MG63 (cell line): ENCODE measurements around the gene DCDC1. TPM values are rescaled to one million over a fixed set of nuclear protein-coding genes. Genes with fewer than 3 reads are reported as not detected.
"Not testable (repeated sequence)": the region's sequence is repeated elsewhere in the genome, so short reads cannot be mapped to it uniquely, and the experiment has no call there.

ENCODE experiments used
- DNase-seq: peaks from one replicate; pipeline ENCODE4 v3.0.0-alpha.2; 2020
- H3K27me3 ChIP-seq: fragments of 250-450 bp; sonication (Bioruptor Pico); 2 replicates; pipeline ENCODE4 v1.5.1; 2020; ENCODE audit warnings: mild to moderate bottlenecking, moderate library complexity
- H3K36me3 ChIP-seq: fragments of 250-450 bp; sonication (Bioruptor Pico); 2 replicates; pipeline ENCODE4 v1.5.1; 2020; ENCODE audit warnings: mild to moderate bottlenecking, moderate library complexity
- H3K4me3 ChIP-seq: fragments of 250-450 bp; sonication (Bioruptor Pico); 2 replicates; pipeline ENCODE4 v1.5.1; 2020; ENCODE audit warnings: mild to moderate bottlenecking, moderate library complexity
- H3K9me3 ChIP-seq: fragments of 250-450 bp; sonication (Bioruptor Pico); 2 replicates; pipeline ENCODE4 v1.5.1; 2020; ENCODE audit warnings: mild to moderate bottlenecking, moderate library complexity
- total RNA-seq: library from RNA; depleted of rRNA; stranded (reverse); fragments of >200 nt; shearing (Covaris generic); gene quantifications from 2 replicates; pipeline ENCODE4 v1.2.3, GENCODE V29; 2014; ENCODE audit warnings: low replicate concordance

The DCDC1 gene
- total RNA-seq, 1 experiment from 2014 or later, result 0.36 TPM

DNA sequence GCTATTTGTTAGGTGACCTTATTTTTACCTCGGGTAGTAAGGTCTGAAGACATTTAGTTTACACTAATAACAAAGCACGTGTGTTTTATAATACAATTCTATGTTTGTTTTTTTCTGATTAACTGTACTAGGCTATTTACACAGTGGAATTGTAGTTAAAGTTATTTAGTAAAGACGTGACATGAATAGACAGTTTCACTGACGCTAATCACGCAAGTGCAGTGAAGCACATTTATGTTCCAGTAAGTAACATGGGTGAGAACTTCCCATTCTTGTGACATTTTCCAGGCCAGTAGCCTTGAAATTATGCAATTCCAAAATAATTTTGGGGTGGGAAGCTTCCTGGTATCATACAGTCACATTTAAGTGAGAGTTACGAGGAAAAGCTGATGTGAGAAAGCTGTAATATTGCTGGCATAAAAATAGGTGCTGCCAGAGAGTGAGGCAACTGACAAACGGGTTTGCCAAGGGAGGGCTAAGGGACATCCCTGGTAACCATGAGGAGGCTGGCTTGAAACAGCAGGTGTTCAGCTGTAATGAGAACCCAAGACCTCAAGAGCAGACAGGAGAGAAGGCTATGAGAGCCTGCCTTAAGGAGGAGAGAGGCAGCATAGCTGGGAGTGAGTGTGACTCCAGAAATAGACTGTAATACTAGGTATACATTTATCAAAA is 378.8 kb downstream of the DCDC1 start:
- DNase-seq, result no peak
- Histone ChIP-seq H3K9me3 (no peaks in the 10 kb centered on the region), H3K27me3 (no peaks in the 10 kb centered on the region), H3K36me3 (no peaks in the 10 kb centered on the region), H3K4me3 (no peak overlapping the region)

DNA sequence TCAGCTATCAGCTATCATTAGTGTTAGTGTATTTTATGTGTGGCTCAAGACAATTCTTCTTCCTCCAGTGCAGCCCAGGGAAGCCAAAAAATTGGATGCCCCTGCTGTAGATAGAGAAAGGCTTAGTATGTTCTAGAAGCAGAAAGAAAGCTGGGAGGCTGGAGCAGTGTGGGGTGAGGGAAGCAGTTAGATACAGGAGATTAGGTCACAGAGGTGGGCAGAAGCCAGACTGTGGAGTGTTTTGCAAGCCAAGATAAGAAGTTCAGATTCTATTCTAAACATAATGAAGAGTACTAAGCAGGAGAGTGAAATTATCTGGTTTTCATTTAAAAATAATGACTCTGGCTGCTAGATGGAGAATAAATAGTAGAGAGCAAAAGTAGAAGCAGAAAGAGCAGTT is 381.7 kb downstream of the DCDC1 start:
- no peak for DNase-seq
- Histone ChIP-seq H3K36me3 (no peaks in the 10 kb centered on the region), H3K9me3 (no peaks in the 10 kb centered on the region), H3K27me3 (no peaks in the 10 kb centered on the region), H3K4me3 (no peak overlapping the region)

DNA sequence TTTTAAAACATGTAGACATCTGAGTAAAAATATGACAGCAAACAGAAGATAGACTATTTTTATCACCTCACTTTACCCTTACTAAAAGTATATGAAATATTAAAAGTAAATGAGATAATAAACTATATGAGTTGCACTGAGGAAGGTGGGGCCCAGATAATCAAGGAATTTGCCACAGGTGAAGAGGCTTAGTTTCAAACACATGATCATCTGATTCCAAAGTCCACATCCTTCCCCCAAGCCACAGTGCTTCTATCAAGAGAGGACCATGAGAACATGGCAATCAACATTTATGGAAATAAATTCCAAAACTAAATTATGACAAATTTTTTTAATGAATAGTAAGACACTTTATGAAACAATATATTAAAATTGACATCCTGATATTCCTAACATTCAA is 384.0 kb downstream of the DCDC1 start:
- no peaks in the 10 kb centered on the region for H3K9me3 ChIP-seq
- no peaks in the 10 kb centered on the region for H3K36me3 ChIP-seq
- DNase-seq, result no peak
- no peak overlapping the region for H3K4me3 ChIP-seq
- H3K27me3 ChIP-seq, result no peaks in the 10 kb centered on the region

DNA sequence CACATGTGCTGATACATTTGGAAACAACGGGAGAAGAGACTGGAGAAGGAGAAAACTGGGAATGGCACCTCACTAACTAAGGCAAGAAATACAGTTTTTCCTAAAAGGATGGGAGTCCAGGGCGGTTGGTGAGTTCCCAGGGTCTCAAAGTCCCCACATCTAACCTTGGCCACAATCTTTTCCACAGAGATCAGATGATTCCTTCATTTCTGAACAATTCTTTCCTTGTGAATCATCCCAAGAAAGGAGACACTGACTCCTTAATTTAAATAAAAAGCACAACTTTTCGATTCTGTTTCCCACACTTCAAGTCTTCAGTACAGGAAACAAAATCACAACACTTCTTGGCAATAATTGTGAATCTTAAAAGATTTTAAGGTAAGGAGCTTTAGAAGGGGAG is 384.7 kb downstream of the DCDC1 start:
- Histone ChIP-seq H3K36me3 (no peaks in the 10 kb centered on the region), H3K9me3 (no peaks in the 10 kb centered on the region), H3K4me3 (no peak overlapping the region), H3K27me3 (no peaks in the 10 kb centered on the region)
- no peak for DNase-seq

DNA sequence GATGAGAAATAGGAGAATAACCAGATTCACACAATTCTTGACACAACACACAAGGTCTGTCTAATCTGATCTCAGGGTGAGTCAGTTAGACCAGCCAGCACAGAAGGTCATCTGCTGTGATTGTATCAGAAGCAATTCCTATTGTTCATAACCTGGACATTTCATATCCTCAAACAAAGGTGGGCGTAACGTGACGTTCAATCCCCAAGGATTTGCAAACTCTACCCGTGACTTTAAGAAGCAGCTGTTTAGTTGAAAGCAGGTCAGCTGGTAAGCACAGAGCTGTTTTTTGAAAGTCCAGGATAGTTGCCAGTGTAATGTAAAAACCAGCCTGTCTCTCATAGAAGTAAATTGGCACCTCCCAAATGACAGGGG is 385.1 kb downstream of the DCDC1 start:
- no peak overlapping the region for H3K4me3 ChIP-seq
- H3K9me3 ChIP-seq, result no peaks in the 10 kb centered on the region
- DNase-seq, result no peak
- no peaks in the 10 kb centered on the region for H3K27me3 ChIP-seq
- no peaks in the 10 kb centered on the region for H3K36me3 ChIP-seq

DNA sequence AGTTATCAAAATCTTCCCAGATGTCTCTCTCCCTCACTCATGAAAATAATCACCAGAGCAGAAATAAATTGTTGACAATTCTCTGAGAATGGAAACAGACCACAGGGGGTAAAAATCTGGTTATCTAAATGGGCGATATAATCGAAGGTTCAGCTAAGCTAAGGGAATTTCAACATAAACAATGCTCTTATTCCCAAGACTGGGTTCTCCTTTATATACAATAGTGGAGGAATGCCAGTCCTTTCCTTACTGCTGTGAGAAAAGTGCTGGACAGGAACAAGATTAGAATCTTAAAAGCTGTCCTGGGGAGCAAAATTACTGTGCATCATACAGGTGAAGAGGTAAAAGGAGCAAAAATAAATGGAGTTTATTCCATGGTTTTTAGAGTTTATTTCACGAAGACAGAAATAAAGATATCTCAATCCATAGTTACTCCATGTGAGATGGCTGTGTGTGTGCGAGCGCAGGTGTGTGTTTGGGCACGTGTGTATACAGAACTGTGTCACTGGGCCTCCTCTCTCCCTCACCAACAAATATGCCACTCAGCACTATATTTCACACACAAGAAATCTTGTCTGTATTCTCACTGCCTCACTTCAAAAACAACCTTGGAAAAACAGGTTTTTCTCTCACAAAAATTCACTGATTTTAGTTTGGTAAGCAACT is 385.6 kb downstream of the DCDC1 start:
- no peak for DNase-seq
- no peaks in the 10 kb centered on the region for H3K9me3 ChIP-seq
- H3K27me3 ChIP-seq, result no peaks in the 10 kb centered on the region
- no peaks in the 10 kb centered on the region for H3K36me3 ChIP-seq
- no peak overlapping the region for H3K4me3 ChIP-seq

DNA sequence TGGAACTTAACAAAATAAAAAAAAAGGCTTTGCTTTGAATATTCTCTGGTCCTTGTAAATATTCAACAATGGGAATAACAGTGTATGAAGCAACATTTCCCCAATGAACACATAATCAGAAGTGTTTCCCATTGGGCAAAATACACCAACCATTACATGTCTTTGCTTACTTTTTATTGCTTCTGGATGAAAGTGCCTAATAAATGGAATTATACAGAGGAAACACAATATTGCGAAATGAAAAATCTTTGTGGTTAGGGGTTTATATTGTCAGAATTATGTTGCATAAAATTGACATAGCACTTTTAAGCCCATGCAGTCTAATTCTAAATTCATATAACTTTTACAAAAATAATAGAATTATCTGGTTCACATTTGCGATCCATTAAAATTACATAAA is 386.4 kb downstream of the DCDC1 start:
- no peak overlapping the region for H3K4me3 ChIP-seq
- no peaks in the 10 kb centered on the region for H3K9me3 ChIP-seq
- H3K27me3 ChIP-seq, result no peaks in the 10 kb centered on the region
- no peaks in the 10 kb centered on the region for H3K36me3 ChIP-seq
- no peak for DNase-seq

DNA sequence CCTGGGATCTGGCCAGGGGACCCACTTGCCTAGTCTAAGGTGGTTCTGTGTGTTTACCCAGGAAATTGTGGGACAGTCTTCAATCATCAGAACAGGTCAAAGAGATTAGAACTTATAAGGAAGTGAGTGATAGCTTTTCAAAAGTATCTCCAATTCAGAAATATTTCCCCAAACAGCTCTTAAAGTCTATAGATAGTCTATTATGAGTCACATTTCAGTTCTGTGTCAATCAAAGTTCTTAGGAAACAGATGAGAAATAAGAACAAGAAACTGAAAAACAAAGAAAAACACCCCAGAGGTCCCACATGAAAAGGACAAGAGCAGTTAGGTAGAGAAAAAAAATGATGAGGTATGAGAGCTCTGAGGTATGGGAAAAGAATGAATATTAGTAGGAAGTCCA is 402.0 kb downstream of the DCDC1 start:
- Histone ChIP-seq H3K36me3 (no peaks in the 10 kb centered on the region), H3K4me3 (no peak overlapping the region), H3K9me3 (no peaks in the 10 kb centered on the region), H3K27me3 (no peaks in the 10 kb centered on the region)
- no peak for DNase-seq

DNA sequence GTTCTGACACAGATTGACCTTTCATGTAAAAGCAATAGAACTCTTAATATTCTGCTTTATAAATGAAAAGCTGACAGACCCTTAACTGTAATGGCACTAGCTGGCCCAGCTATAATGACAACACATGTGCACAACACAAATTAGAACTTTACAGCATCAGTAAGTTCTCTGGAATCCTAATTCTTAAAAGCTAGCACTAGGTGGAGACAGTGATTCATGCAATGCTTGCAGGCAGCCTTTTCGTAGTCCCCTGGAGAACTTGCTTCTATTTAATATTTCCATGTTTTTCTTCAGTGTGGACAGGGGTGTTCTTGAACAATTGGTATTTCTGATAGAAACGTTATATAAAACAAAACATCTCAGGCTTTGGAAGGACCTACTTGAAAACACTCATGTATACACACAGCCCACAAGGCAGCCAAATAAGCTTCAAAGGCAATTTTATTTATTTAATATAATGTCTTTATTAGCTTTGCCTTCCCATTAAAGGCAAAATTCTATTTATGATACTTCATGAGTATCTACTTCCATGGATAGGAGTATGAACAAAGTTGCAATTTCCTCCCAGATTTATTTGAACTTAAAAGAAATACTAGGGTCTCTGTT is 409.0 kb downstream of the DCDC1 start:
- Histone ChIP-seq H3K36me3 (no peaks in the 10 kb centered on the region), H3K4me3 (no peak overlapping the region), H3K9me3 (no peaks in the 10 kb centered on the region), H3K27me3 (no peaks in the 10 kb centered on the region)
- DNase-seq, result no peak

DNA sequence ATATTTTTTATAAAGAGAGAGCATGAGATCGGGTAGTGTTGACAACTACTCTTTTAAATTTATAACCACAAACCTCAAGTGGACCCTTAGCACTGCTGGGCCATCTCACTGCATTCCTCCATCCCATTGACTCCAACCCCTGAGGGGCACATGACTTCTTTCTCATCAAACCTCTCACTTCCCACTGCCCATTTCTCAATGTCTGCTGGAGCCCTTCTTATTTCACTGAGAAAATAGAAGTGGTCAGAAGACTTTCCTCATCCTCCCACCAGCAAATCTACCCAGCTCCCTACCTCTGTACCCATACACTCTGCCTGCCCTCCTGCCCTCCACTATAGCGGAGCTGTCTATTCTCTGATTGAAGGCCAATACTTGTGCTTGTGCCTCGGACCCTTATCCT is 412.8 kb downstream of the DCDC1 start:
- H3K4me3 ChIP-seq, result no peak overlapping the region
- no peak for DNase-seq
- H3K27me3 ChIP-seq, result no peaks in the 10 kb centered on the region
- H3K36me3 ChIP-seq, result no peaks in the 10 kb centered on the region
- no peaks in the 10 kb centered on the region for H3K9me3 ChIP-seq

DNA sequence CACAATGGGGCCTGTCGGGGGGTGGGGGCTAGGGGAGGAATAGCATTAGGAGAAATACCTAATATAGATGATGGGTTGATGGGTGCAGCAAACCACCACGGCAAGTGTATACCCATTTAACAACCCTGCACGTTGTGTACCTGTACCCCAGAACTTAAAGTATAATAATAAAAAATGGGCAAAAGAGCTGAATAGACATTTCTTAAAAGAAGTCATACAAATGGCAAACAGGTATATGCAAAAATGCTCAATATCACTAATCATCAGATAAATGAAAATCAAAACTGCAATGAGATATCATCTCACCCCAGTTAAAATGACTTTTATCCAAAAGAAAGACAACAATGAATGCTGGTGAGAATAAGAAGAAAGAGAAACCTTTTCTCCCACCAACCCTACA is 419.7 kb downstream of the DCDC1 start:
- Histone ChIP-seq H3K36me3 (no peaks in the 10 kb centered on the region), H3K4me3 (no peak overlapping the region), H3K9me3 (no peaks in the 10 kb centered on the region), H3K27me3 (no peaks in the 10 kb centered on the region)
- no peak for DNase-seq

DNA sequence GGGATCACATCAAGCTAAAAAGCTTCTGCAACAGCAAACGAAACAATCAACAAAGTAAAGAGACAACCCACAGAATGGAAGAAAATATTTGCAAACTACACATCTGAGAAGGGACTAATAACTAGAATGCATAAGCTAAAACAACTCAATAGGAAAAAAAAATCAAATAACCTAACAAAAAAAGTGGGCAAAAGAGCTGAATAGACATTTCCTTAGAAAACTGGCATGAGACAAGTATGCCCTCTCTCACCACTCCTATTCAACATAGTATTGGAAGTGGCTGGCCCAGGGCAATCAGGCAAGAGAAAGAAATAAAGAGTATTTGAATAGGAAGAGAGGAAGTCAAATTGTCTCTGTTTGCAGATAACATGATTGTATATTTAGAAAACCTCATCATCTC is 421.8 kb downstream of the DCDC1 start:
- not testable (repeated sequence) for H3K36me3 ChIP-seq, H3K9me3 ChIP-seq, H3K4me3 ChIP-seq, H3K27me3 ChIP-seq, DNase-seq

DNA sequence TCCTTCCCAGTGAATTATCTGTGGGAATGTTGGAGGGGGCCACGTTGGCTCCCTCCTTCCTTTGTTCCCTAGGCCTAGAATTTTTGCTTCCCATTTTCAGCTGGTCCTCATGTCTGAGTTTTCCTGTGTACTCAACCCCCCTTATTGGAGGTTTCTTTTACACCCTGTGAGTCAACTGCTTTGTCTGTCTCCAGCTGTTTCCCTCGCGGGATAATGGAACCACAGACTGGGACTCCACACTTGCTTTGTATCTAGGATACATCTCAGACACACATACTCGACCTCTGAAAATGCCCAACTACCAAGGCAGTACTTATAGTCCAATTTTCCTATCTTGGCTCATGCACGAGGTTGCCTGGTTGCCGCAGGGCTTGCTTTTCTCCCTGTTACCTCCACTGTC is 430.7 kb downstream of the DCDC1 start:
- Histone ChIP-seq H3K9me3 (no peaks in the 10 kb centered on the region), H3K4me3 (no peak overlapping the region), H3K36me3 (no peaks in the 10 kb centered on the region), H3K27me3 (no peaks in the 10 kb centered on the region)
- no peak for DNase-seq

DNA sequence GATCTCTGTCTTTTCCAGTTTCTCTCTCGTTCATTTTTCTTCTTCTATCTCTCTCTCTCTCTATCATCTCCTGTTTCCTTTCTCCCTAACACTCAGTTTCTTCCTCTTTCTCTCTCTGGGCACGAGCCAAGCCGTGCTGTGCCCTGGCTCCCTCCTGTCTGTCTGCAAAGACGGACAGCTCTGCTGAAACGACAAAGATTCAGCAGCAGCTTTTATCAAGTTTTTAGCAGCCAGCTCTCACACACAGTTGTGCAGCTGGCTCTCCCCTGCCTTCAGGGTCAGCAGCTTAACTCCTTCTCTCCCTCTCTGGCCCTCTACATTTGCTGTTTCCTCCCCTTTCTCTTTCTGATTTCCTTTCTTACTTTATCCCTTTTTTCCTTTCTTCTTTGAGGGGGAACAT is 431.4 kb downstream of the DCDC1 start:
- DNase-seq, result no peak
- Histone ChIP-seq H3K27me3 (no peaks in the 10 kb centered on the region), H3K9me3 (no peaks in the 10 kb centered on the region), H3K36me3 (no peaks in the 10 kb centered on the region), H3K4me3 (no peak overlapping the region)

DNA sequence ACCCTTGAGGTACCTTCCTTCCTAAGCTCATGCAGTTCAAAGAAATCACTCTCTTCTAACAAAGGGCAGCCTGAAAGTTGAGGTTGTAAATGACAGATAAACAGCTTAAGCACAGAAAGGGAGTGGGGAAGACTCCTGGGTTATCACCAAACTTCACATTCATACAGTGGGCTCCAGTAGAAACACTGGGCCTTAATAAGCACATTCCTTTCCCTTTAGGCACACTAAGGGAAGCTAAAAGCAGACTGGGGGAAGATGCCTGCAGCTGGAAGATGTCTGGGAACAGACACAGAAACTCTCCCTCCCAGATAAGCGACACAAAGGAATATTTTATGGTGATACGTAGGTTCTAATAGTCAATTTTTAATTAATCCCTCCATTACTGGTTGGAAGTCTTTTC is 433.0 kb downstream of the DCDC1 start:
- no peaks in the 10 kb centered on the region for H3K27me3 ChIP-seq
- no peaks in the 10 kb centered on the region for H3K9me3 ChIP-seq
- DNase-seq, result no peak
- no peak overlapping the region for H3K4me3 ChIP-seq
- no peaks in the 10 kb centered on the region for H3K36me3 ChIP-seq

DNA sequence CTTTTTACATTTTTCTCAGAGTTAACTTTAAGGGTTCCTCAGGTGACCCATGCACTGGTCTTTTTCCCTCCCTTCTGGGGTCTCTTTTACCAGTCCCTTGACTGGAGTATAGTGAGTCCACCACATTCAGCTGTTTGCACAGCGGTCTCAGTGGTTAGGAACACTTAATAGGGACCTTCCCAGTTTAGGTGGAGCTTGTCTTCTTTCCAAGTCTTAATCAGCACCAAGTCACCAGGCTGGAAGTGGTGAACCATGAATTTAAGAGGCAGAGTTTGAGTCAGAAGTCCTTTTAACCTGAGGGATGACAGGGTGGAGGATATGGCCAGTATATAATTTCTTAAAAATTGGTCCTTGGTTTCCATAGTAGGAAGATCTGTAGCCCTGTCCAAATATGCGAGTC is 433.7 kb downstream of the DCDC1 start:
- Histone ChIP-seq H3K4me3 (no peak overlapping the region), H3K9me3 (no peaks in the 10 kb centered on the region), H3K36me3 (no peaks in the 10 kb centered on the region), H3K27me3 (no peaks in the 10 kb centered on the region)
- DNase-seq, result no peak

DNA sequence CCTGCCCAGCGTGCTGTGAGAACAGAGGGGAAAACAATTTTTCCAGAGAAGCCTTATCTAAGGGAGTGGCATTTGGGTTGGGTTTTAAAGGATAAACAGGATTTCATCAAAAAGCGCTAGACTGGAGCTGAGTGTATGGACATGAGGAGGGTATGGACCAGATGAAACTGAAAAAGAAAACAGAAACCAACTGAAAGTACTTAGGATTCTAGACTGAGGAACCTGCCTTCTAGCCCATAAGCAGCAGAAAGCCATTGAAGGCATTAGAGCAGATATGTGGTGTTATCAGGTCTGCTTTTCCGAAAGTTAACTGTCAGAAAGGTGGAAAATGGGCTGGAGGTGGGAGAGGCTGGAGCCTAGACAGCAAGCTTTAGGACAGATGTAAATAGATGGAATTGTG is 443.4 kb downstream of the DCDC1 start:
- Histone ChIP-seq H3K9me3 (no peaks in the 10 kb centered on the region), H3K36me3 (no peaks in the 10 kb centered on the region), H3K27me3 (no peaks in the 10 kb centered on the region), H3K4me3 (no peak overlapping the region)
- no peak for DNase-seq

DNA sequence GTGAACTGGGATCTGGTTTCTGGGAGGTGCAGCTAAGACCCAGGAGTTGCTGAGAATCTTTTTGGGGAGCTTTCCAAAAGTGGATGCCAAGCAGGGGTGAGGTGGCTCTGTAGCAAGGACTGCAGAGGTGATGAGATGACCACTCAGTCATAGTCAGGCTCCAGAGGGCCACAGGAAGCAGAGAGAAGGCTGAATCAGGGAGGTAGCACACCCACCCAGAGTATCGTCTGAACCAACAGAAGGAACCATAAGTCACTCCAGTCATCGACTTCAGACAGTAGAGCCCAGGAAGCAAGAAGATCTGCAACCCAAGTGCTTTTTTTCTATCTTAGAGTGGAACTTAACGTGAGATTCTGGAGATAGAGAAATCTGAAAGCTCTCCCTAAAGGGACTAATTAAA is 447.7 kb downstream of the DCDC1 start:
- no peak overlapping the region for H3K4me3 ChIP-seq
- no peaks in the 10 kb centered on the region for H3K36me3 ChIP-seq
- H3K27me3 ChIP-seq, result no peaks in the 10 kb centered on the region
- H3K9me3 ChIP-seq, result no peaks in the 10 kb centered on the region
- no peak for DNase-seq
